Measurements from ENCODE around the gene GGTA1. TPM values are rescaled to one million over a fixed set of nuclear protein-coding genes. Genes with fewer than 3 reads are reported as not detected.

GGTA1 gene
- total and polyA plus RNA-seq, 2 donors from 2014 or later = 6.8 to 11.0 TPM

DNA sequence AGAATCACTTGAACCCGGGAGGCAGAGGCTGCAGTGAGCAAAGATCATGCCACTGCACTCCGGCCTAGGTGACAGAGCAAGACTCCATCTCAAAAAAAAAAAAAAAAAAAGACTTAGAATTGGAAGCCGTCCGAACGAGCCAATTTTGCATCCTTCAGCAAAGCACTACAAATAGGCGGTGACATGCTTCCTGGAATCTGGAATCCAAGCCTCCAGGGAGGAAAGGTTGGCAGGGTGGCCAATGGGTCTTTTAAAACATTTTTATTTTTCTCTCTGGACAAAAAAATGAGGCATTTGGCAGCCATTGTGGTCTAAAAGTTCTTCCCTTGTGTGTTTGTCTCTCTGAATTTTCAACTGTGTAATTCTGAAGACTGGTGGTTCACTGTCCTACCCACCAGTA lies 26.4 kb downstream of the GGTA1 start:
- FAIRE-seq (no peak), DNase-seq (no peak)
- H3K4me3 ChIP-seq (ENCODE audit: low read length in 3 of 3) = no peak overlapping the region
- TF ChIP-seq, protein P1, sequence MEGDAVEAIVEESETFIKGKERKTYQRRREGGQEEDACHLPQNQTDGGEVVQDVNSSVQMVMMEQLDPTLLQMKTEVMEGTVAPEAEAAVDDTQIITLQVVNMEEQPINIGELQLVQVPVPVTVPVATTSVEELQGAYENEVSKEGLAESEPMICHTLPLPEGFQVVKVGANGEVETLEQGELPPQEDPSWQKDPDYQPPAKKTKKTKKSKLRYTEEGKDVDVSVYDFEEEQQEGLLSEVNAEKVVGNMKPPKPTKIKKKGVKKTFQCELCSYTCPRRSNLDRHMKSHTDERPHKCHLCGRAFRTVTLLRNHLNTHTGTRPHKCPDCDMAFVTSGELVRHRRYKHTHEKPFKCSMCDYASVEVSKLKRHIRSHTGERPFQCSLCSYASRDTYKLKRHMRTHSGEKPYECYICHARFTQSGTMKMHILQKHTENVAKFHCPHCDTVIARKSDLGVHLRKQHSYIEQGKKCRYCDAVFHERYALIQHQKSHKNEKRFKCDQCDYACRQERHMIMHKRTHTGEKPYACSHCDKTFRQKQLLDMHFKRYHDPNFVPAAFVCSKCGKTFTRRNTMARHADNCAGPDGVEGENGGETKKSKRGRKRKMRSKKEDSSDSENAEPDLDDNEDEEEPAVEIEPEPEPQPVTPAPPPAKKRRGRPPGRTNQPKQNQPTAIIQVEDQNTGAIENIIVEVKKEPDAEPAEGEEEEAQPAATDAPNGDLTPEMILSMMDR (IDR thresholded peaks at IDR 0.05; ENCODE audit: borderline replicate concordance, extremely low read depth, insufficient read depth) = no peak
- H3K36me3 ChIP-seq (ENCODE audit: control insufficient read depth in 2 of 3, insufficient read depth in 3 of 3, low read length in 3 of 3) = no peaks in the 10 kb centered on the region
- intact Hi-C loops (cut with DNase I) = no loop called here
- H3K27me3 ChIP-seq (ENCODE audit: control insufficient read depth, insufficient read depth, low read length) = no peaks in the 10 kb centered on the region
- no peak overlapping the region for H3K9ac ChIP-seq (ENCODE audit: low read length in 3 of 3)
- no peaks in the 10 kb centered on the region for H3K9me3 ChIP-seq (ENCODE audit: control insufficient read depth in 2 of 3, insufficient read depth in 1 of 3, low read length in 3 of 3)
- no peaks in the 10 kb centered on the region for H3K4me1 ChIP-seq (ENCODE audit: control insufficient read depth in 2 of 3, insufficient read depth in 2 of 3, low read depth in 1 of 3, low read length in 3 of 3)
- no peak overlapping the region for H3K27ac ChIP-seq (ENCODE audit: low read depth in 2 of 2, low read length in 2 of 2)

DNA sequence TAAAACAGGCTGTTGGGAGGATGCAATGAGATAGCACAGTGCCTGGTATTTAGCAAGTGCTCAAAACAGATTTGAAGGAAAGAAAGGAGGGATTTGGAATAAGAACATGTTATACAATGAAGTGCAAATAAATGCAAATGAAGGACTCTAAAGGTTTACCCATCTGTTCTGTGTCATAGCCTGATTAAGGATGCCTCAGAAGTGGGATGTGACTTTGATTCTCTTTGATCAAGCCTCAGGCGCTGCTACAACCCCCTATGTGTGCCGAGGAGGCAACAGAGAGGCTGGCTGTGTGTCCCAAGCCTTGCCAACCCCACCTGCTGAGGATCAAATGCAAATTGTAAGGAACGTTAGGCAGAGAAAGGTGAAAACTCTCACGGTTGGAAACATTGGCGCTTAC lies 27.2 kb downstream of the GGTA1 start:
- H3K4me3 ChIP-seq (ENCODE audit: low read length in 3 of 3) = no peak overlapping the region
- no peaks in the 10 kb centered on the region for H3K9me3 ChIP-seq (ENCODE audit: control insufficient read depth in 2 of 3, insufficient read depth in 1 of 3, low read length in 3 of 3)
- H3K4me1 ChIP-seq (ENCODE audit: control insufficient read depth in 2 of 3, insufficient read depth in 2 of 3, low read depth in 1 of 3, low read length in 3 of 3) = no peaks in the 10 kb centered on the region
- H3K9ac ChIP-seq (ENCODE audit: low read length in 3 of 3) = no peak overlapping the region
- H3K27me3 ChIP-seq (ENCODE audit: control insufficient read depth, insufficient read depth, low read length) = no peaks in the 10 kb centered on the region
- H3K36me3 ChIP-seq (ENCODE audit: control insufficient read depth in 2 of 3, insufficient read depth in 3 of 3, low read length in 3 of 3) = no peaks in the 10 kb centered on the region
- no peak for FAIRE-seq
- TF ChIP-seq, protein P1 (IDR thresholded peaks at IDR 0.05; ENCODE audit: borderline replicate concordance, extremely low read depth, insufficient read depth) = no peak
- no peak overlapping the region for H3K27ac ChIP-seq (ENCODE audit: low read depth in 2 of 2, low read length in 2 of 2)
- intact Hi-C loops (cut with DNase I) = no loop called here
- no peak for DNase-seq

DNA sequence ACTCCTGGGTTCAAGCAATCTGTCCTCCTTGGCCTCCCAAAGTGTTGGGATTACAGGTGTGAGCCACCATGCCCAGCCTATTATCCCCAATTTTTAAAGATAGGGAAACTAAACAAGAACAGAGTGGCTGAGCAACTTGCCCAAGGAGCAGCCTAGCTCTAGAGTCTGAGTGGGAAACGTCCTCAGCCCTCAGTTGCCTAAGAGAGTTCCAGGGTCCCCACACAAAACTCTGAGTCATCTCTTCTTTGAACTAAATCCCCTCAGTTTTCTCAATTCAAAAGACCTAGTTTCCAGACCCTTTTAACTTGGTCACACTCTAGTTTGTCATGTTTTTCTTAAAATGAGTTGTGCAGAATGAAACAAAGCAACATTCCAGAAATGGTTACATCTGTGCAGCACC lies 33.5 kb downstream of the GGTA1 start:
- no peaks in the 10 kb centered on the region for H3K9me3 ChIP-seq (ENCODE audit: control insufficient read depth in 2 of 3, insufficient read depth in 1 of 3, low read length in 3 of 3)
- TF ChIP-seq, protein P1 (IDR thresholded peaks at IDR 0.05; ENCODE audit: borderline replicate concordance, extremely low read depth, insufficient read depth) = no peak
- H3K27ac ChIP-seq (ENCODE audit: low read depth in 2 of 2, low read length in 2 of 2) = no peak overlapping the region
- DNase-seq (no peak), FAIRE-seq (no peak)
- H3K4me3 ChIP-seq (ENCODE audit: low read length in 3 of 3) = no peak overlapping the region
- no peaks in the 10 kb centered on the region for H3K4me1 ChIP-seq (ENCODE audit: control insufficient read depth in 2 of 3, insufficient read depth in 2 of 3, low read depth in 1 of 3, low read length in 3 of 3)
- H3K9ac ChIP-seq (ENCODE audit: low read length in 3 of 3) = no peak overlapping the region
- no peaks in the 10 kb centered on the region for H3K27me3 ChIP-seq (ENCODE audit: control insufficient read depth, insufficient read depth, low read length)
- intact Hi-C loops (cut with DNase I) = no loop called here
- H3K36me3 ChIP-seq (ENCODE audit: control insufficient read depth in 2 of 3, insufficient read depth in 3 of 3, low read length in 3 of 3) = no peaks in the 10 kb centered on the region

DNA sequence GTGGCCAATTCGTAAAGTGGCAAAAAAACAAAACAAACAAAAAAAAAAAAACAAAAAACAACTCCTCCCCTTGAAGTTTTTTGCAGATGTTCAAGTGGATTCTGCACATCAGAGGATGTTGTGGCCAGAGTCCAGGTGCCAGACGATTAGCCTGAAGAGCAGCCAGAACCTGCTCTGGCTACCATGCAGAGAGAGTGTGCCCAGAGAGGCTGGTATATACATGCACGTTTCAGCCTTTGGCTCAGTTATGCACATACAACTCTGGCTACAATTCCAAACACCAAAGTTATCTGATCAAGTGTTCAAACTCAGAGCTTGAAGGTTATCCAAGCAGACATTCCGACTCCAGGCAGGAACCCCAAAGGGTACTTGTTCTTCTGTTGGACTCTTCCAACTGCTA lies 34.7 kb downstream of the GGTA1 start:
- Histone ChIP-seq H3K36me3 (ENCODE audit: control insufficient read depth in 2 of 3, insufficient read depth in 3 of 3, low read length in 3 of 3) (no peaks in the 10 kb centered on the region), H3K4me1 (ENCODE audit: control insufficient read depth in 2 of 3, insufficient read depth in 2 of 3, low read depth in 1 of 3, low read length in 3 of 3) (no peaks in the 10 kb centered on the region), H3K27ac (ENCODE audit: low read depth in 2 of 2, low read length in 2 of 2) (no peak overlapping the region), H3K9ac (ENCODE audit: low read length in 3 of 3) (no peak overlapping the region), H3K27me3 (ENCODE audit: control insufficient read depth, insufficient read depth, low read length) (no peaks in the 10 kb centered on the region), H3K4me3 (ENCODE audit: low read length in 3 of 3) (no peak overlapping the region), H3K9me3 (ENCODE audit: control insufficient read depth in 2 of 3, insufficient read depth in 1 of 3, low read length in 3 of 3) (no peaks in the 10 kb centered on the region)
- FAIRE-seq (no peak), DNase-seq (no peak)
- intact Hi-C loops (cut with DNase I) = no loop called here
- TF ChIP-seq, protein P1 (IDR thresholded peaks at IDR 0.05; ENCODE audit: borderline replicate concordance, extremely low read depth, insufficient read depth) = no peak

All from kidney (tissue), 14 donors.